ENCODE measurements around the gene NOVA2.
A peak's percentile ranks its signal among the peaks of the same experiment; 100 is the strongest.

The NOVA2 gene, protein sequence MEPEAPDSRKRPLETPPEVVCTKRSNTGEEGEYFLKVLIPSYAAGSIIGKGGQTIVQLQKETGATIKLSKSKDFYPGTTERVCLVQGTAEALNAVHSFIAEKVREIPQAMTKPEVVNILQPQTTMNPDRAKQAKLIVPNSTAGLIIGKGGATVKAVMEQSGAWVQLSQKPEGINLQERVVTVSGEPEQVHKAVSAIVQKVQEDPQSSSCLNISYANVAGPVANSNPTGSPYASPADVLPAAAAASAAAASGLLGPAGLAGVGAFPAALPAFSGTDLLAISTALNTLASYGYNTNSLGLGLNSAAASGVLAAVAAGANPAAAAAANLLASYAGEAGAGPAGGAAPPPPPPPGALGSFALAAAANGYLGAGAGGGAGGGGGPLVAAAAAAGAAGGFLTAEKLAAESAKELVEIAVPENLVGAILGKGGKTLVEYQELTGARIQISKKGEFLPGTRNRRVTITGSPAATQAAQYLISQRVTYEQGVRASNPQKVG

DNA sequence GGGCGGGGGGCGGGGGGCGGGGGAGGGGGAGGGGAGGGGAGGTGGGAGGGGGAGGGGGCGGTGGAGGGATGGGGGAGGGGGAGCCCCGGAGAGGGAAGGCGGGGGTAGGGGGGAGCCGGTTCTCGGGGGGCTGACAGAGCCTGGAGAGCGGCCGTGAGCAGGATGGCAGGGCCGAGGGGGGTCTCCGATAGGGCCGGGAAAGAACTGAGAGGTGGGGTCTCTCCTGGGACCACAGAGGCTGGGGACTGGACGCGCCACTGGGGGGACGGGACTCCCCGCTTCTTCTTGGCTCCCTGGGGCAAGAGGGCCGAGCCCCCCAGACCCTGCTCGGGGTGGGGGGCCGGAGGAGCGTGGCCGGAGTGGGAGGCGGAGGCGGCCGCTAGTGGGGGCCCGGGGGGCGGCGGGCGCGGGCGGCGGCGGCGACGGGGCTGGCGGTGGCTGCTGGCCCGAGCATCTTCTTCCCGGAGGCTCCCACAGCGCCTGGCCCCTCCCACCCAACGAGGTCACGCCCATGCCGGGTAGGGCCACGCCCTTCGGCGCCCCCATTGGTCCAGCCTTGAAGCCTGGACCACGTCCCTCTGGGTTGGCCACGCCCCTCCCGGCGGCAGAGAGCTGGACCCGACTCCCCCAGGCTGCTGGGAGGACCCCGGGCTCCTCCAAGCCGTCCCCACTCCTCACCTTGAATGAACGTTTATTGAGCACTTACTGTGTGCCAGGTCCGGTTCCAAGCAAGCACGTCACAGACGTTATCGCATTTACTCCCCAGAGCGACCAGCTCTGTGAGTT is at the start of gene NOVA2:
NOVA2 (minus strand) TSS at position 313 of the 786 bp plus-strand sequence. CDS start 514 bp downstream, outside the sequence.
- peak; percentile 42 for DNase-seq

DNA sequence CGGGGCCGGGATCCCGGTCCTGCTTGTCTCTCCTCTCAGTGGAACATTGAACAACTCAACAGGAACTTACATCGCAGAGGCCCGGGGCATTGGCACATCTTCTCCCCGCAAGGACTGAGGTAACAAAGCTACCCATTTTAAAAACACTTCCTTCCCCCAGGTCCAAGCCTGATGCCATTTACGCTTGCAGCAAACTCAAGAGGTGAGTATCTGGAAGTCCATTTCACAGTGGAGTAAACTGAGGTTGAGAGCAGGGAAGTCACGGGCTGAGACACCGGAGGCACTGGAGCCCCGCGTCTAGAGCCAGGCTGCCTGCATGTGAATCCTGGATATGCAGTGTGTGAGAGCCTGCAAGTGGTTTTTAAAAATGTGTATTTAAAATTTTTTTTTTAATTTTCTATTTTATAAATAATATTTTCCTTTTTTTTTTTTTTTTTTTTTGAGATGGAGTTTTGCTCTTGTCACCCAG is 49.7 kb upstream of the NOVA2 start:
- DNase-seq, result no peak

DNA sequence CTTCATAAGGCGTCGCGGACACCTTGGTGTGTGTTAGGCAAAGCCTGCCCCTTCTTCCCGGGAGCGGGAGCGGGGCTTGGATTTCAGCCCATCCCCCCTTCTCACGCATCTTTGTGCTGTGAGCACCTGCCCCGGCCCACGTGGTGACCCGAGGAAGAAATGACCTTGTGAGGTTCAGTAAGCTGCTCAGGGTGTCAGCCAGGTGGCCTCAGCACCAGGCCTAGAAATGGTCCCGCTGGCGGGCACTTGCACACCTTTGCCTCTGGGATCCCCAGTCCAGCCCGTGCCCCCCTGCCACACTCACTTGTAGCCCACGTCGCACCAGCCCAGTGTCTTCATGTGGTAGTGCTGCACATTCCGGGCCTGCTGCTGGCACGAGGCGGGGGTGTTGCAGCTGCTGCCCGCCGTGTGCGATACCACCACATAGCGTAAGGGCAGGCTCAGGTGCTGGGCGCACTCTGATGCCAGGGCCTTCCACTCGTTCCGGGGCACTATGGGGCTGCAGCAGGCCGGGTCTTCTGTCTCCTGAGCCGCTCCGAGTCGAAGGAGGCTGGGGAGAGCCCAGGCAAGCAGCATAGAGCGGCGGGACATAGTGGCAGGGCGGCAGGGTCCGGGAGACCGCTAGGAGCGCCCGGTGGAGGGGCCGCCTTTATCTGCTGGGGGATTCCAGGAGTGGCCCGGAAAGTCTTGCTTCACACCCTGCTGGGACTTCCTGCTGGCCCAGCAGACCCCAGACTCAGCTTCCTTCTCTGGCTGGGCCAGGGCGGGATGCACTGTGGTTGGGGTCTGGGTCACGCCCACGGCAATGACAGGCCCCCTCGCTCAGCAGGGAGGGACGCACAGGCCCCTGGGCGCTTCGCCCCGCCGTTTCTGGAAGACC is 49.0 kb upstream of the NOVA2 start, which contains the start of gene PGLYRP1:
PGLYRP1 (minus strand) TSS at position 623 of the 880 bp plus-strand sequence; CDS start at position 591, 32 bp downstream.
- DNase-seq, result no peak

DNA sequence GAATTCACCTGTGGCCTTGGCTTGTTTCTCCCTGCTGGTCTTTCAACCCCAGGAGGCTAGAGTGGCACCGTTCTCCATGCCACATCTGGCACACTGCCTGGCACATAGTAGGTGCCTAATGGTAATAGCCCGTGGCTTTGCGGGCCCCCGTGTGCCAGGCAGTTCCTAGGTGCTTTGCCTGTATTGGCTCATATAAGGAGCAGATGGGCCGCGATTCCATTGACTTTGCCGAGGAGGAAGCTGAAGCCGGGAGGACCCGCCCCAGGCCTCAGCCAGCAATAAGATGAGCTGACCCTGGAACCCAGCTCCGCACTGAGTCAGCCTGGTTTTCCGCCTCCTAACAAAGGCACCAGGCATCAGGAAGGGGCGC is 48.4 kb upstream of the NOVA2 start:
- no peak for DNase-seq

DNA sequence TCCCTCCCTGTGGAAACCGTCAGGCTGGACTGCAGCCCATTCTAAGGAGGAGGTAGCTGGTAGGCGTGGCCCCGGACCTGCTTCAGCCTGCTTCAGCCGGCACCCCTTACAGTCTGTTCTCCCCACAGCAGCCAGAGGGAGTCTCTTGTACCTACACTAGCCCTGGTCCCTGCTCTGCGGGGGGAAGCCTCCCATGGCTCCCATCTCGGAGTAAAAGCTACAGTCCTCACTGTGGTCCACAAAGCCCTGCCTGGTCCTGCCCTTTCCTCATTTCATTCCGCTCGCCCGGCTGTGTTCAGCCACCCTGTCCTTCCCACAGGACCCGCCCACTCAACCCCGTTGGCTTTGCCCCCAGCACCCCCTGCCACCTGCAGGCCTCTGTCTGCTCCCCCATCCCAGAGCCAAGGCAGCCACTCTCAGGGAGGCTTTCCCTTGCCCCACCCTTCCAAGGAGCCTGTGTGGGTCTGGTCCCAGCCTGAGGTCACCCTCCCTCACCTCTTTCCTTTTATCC is 47.9 kb upstream of the NOVA2 start:
- DNase-seq, result no peak

DNA sequence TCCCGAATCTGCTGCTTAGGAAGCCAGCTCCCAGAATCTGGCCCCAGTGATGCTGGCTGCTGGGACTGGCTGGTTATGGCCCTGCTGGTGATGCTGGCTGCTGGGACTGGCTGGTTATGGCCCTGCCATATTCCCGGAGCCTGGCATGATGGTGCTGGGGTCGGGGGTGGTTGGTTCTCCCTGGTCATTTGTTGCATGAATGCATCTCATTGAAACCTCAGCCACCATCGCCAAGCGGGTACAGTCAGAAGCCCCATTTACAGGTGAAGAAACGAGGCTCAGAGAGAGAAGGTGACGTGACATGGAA is 47.1 kb upstream of the NOVA2 start:
- no peak for DNase-seq

DNA sequence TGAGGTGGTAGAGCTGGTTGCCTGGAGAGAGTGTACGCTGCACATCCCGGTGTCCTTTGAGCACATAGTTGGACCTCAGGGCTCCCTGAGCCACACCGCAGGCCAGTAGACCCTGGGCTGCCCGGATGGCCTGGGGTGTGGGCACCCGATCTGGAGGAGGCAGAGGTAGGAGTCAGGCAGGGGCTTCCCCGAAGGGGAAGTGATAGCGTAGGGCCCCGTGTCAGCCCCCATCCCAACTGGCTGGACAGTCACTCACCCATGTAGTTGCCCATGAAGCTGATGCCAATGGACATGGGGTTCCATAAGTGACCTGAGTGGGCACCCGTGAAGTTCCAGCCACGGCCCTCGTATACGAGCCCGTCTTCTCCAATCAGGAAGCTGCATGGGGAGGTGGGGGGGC is 45.6 kb upstream of the NOVA2 start:
- DNase-seq, result no peak

DNA sequence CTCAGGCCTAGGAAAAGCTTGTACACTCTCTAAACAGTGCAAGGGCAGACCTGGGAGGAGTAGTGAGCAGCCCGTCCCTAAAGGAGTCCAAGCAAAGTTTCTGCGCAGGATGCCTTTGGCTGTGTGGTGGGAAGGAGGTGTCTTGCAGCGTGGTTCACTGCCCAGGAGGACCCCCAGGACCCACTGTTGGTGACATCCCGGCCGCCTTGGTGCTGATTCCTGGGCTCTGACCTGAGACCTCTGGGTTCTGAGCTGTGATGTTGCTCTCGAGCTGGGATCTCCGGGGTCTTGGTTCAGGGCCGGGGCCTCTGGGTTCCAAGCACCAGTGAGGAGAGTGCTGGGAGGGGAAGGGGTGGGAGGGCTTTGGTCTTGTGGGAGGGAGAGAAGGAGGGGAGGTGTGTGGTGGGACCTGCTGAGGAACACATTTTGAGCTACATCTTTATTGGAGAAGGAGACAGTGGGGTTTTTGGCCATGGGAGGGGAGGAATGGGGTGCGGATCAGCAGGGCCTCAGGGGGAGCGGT is 45.1 kb upstream of the NOVA2 start:
- DNase-seq, result no peak

DNA sequence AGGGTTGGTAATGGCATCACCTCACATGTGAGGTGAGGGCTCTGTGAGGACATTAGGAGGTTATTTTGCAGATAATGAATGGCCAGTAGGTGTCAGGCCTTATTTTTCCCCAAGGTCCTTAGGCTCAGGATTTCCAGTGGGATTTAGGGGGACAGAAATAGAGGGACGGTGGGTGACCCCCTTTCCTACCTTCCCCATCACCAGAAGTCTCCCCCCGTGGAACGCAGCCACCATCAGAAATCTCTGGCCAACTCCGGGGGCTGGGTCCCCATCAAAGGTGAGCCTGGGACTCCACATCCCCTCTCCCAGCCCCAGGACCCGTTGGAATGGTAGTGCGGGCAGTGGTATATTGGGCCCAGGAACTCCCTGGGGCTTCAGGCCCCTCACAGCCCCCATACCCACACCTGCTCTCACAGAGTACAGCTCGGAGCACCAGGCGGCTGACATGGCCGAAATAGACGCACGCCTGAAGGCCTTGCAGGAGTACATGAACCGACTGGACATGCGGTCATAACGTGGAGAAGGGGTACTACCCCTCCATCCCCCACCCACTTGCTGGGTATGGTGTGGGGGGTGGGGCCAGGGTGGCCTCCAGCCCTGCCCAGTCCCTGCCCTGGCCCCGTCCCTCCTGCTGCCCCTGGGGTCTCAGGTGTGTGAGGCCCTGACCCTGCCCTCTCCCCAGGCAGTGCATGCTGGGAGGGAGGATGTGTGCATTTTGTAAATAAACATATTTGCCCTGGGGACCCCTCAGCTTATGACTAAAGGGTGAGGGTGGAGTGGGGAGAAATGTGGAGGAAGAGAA is 44.4 kb upstream of the NOVA2 start:
- DNase-seq, result no peak

DNA sequence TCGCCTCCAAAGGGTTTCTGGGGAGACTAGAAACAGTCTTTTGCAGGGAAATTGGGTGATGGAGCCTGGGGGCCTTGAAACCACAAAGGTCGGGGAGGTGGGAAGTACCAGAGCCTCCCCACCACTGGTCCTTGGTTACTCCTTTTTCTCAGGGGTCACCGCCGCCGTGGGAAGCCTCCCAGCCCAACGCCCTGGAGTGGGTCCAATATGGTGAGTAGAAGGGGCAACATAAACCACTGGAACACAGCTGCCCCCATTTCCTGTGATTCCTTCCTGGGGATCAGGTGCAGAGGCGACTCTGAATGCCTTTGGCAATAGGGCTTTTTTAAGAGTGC is 43.4 kb upstream of the NOVA2 start:
- no peak for DNase-seq

DNA sequence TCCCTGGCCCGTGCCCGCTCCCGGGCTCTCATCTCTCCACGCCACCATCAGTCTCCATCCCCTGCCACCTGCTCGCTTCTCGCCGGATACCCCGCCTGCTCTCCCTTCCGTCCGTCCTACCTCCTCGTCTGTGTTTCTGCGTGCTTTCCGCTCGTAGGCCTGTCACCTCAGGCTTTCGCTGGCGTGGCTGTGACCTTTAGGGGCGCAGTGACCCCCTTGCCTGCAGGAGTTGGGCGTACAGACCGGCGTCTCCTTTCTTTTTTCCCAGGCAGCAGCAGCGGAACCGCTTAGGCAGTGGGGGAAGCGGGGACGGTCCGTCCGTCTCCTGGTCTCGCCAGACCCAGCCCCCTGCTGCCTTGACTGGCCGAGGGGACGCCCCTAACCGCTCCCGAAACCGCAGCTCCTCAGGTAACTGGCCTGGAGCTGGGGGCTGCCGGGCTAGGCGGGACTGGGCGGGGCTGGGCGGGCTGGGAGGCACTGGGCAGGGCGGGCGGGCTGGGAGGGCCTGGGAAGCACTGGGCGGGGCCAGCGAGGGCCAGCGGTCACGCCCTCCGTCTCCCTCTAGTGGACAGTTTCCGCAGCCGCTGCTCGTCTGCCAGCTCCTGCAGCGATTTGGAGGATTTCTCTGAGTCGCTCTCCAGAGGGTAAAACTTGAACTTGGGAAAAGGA is 42.9 kb upstream of the NOVA2 start:
- DNase-seq, result peak; percentile 71

DNA sequence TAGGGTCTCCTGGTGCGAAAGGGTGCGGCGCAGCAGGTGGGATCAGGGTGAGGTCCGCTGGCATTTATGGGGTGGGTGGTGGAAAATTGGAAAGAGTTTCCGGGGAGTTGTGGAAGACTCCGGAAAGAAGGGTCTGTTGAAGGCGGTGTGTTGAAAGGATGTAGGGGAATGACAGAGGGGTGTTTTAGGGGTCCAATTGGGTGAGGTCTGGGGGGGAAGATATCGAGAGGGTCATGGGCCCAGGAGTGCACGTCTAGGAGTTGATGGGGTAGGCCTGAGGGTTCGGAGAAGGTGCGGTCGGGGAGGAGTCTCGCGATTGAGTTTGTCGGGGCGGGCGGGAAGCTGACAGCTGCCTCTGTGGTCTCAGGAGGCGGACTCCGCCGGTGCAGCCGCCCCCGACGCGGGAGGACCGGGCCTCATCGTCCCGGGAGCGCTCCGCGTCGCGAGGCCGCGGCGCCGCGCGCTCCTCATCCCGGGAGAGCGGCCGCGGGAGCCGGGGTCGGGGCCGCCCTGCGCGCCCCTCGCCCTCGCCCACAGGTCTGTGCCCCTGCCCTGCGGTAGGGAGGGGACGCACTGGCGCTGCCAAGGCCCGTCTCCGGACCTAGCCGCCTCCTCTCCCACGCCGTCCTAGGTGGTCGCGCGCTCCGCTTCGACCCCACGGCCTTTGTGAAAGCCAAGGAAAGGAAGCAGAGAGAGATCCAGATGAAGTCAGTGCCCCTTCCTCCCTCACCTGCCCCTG is 42.2 kb upstream of the NOVA2 start:
- no peak for DNase-seq

DNA sequence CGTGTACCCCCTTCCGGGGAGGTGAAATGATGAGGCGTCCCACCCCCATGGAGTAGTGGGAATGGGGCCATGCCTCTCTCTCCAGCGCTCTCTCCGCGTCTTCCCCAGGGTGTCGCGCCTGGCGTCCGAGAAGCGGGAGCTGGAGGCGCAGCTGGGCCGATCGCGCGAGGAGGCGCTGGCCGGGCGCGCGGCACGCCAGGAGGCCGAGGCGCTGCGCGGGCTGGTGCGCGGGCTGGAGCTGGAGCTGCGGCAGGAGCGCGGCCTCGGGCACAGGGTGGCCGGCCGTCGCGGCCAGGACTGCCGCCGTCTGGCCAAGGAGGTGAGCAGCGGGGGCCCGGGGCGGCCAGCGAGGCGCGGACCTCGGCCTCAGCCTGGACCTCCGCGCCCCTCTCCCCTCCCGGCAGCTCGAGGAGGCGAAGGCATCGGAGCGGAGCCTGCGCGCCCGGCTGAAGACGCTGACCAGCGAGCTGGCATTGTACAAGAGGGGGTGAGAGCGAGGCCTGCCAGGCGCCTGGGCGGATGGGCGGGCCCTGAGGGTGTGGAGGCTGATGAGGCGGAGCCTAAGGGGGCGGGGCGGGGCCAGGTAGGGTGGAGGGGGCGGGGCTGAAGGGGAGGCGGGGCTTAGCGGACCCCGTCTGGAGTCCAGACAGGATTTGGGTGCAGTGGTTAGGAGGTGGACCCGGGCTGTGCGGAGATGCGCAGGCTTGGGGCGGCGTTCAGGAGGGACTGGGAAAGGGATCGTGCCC is 41.4 kb upstream of the NOVA2 start:
- DNase-seq, result peak; percentile 24

DNA sequence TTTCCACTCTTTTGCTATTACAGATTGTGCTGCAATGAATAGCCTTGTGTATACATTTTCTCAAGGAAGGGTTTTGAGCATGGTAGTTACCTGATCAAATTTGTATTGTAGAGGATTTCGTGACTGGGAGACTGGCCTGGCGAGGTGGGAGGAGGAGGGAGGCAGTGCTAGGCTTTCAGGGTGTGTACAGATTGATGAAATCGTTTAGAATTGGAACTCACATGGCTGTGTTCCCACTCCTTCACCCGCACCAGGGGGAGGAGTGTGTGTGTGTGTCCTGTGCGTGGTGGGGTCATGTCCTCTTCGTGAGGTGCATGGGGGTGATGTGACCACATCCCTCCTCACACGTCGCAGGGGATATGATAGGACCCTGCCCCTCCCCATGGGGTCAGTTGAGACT is 40.9 kb upstream of the NOVA2 start:
- DNase-seq, result no peak

DNA sequence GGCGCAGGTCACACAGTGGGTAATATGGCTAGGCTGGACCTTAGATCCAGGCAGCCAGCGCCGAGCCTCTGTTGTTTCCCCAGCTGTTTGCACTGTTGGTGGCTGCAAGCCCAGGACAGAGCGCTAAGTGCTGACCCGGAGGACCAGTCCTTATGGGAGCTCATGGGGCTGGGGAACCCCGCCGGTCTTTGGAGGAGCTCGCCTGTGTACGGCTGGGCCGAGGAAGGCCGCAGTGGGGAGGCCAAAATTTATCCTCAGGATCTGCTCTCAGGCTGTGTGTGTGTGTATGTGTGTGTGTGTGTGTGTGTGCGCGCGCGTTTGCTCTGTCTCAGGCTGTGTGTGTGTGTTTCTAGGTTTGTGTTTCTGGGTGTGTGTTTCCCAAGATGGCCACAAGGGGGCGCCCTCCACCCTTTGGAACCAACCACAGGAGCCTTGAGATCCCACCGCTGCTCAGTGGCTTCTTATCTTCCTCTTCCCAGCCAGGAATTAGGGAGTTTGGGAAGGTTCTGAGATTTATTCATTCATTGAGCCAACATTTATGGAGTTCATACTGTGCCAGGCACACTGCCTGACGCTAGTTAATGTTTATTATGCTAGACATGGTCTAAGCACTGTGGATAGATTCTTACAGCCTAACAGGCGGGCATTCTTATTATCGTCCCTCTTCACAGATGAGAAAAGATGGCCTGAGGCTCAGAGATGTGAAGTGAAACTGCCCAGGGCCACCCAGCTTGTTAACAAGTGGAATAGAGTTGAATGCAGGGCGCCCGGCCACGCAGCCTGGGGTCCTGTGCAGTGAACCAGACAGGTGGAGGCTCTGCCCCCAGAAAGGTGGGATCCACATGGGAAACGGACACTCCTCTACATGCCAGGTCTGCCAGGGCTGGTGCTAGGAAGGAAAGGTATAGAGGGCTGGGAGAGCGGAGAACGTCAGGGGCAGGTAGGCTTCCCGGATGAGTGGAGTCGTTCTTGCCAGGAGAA is 36.2 kb upstream of the NOVA2 start:
- peak; percentile 1 for DNase-seq

DNA sequence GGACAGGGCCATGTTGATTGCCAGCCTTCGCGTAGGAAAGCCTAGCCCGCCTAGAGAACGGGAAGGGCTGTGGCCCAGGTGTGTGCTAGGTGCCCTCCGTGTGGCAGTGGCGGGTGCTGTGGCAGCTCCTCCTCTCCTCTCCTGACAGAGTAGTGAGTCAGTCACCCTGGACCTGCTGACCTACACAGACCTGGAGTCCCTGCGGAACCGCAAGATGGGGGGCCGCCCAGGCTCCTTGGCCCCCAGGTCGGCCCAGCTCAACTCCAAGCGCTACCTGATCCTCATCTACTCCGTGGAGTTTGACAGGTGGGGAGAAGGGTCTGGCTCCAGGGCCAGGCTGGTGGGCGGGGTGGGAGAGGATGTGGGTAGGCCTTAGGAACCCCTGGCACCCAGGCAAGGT is 32.7 kb upstream of the NOVA2 start:
- no peak for DNase-seq

DNA sequence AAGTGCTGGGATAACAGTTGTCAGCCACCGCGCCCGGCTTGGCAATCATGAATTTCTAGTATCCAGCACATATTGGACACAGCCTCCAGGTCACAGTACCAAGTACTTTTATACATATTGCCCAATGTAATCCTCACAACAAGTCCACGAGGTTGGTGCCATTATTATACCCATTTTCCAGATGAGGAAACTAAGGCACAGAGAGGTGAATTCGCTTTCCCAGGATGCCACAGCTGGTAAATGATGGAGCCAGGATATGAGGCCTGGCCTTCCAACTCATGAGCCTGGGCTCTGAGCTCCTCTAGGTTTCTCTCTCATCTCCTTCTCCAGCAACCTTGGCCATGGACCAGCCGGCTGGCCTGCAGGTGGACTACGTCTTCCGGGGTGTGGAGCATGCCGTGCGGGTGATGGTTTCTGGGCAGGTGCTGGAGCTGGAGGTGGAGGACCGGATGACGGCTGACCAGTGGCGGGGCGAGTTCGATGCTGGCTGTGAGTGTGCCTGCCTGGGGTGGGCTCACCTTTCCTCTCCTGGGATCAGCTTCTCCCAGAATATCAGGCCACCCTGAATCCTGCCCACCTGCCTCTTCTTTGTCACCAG is 29.1 kb upstream of the NOVA2 start:
- no peak for DNase-seq

All from NCI-H1048 (cell line).